Activated CD4-positive, CD25-positive, alpha-beta regulatory T cell treated with anti-CD3 and anti-CD28 coated beads, Interleukin-2, amount 50 U/mL, for 72 hours (primary cell): ENCODE measurements around the gene ZFP90.
"Not testable (repeated sequence)": the region's sequence is repeated elsewhere in the genome, so short reads cannot be mapped to it uniquely, and the experiment has no call there.

Experiments used
- DNase-seq: peaks from one replicate; pipeline ENCODE4 v3.0.0; 2021

Gene ZFP90

DNA sequence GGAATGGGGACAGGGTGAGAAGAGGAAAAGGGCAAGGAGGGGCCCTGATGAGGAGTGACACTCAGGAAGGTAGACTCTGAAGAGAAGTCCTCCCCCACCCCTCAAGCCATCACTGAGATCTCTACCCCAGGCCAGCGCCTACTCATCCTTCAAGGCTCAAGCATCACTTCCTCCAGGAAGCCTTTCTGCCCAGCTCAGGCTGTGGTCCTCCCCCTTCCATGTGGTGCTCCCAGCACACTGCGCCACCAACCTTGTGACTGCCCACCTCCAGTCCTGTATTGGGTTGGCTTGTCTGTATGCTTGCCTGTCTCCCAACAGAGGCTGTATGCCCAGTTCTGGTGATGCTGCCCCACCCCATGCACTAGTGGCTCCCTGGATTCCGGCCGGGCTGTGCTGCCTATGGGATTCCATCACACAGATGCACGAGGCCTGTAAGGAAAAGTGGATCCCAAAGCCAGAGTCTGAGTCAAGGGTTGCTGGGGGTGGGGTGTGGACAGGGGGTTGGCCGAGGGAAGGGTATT is 19.8 kb upstream of the ZFP90 start:
- DNase-seq: no peak

- DNase-seq: peak; percentile 82
Observed at GRCh38 chr16:68520649-68521086, 18.4 kb upstream of the ZFP90 start.

DNA sequence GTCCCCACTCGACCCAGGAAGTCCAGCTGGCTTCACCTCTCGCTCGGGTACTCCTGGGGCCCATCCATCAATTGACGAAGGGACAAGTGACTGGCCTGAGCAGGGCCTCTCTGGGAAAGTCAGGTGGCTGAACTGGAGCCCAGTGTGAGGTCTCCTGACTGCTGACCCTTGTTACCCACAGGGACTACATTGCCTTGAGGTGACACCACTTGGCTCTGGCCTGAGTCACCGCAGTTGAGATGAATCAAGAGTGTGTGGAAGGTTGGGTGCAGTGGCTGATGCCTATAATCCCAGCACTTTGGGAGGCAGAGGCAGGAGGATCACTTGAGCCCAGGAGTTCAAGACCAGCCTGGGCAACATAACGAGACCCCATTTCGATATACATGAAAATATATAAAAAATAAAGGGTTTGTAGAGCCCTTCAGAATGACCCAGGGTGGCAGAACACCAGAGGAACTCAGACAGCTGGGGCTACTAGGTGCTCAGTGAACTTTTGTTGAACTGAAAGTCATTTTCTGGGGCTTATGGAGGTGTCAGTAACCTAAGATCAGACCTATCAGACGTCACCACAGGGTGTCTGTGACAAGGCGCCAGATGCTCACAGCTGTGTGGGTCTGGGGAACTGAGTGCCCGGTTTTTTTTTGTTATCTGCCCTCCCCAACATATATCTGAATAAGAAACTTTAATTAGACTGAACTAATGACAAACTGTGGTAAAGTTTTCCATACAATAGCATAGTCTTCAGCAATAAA is 14.8 kb upstream of the ZFP90 start:
- DNase-seq: no peak

DNA sequence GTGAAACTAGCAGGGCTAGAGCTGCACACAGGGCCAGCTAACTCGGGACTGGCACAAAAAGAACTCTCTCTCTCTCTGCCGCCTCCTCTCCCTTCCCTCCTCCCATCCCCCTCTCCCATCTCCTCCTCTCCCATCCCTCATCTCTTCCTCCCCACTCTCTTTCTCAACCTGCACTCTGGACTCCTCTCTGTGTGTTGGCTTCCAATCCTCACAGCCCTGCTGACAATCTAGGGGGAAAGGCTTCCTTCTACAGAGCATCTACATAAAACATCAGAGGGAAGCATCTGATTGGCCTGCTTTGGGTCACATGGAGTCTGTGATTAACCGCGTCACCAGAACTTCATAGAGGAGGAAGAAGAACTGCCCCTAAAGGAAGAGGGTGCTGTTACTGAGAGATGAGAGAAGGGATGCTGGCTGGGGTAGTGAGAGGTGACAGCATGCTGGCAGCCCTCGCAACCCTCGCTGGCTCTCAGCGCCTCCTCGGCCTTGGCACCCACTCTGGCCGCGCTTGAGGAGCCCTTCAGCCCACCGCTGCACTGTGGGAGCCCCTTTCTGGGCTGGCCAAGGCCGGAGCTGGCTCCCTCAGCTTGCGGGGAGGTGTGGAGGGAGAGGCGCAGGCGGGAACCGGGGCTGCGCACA is 12.8 kb upstream of the ZFP90 start:
- no peak for DNase-seq

DNA sequence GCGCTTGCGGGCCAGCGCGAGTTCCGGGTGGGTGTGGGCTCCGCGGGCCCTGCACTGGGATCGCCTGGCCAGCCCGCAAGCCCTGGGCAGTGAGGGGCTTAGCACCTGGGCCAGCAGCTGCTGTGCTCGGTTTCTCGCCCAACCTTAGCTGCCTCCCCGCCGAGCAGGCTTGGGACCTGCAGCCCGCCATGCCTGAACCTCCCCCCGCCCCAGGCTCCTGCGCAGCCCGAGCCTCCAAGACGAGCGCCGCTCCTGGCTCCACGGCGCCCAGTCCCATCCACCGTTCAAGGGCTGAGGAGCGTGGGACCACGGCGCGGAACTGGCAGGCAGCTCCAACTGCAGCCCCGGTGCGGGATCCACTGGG is 12.3 kb upstream of the ZFP90 start:
- no peak for DNase-seq

DNA sequence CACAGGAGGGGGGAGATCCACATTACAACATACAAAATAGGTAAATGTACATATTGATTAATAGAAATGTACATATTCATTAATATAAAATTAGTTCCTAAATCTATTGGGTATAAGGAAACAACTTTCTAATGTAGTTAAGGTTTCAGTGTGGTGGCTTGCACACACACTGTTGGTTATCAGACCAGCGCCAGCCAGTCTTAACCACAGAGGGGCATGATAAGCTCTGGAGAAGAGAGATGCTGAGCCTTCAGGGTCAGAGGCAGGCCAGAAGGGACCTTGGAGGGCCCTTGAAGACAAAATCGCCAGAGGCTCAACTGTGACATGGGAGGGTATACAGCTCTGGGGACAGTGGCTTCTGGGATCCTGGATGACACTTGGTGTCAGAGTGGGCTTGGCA is 10.9 kb upstream of the ZFP90 start:
- DNase-seq: peak; percentile 34

GRCh38 chr16:68528686-68529379 is 10.3 kb upstream of the ZFP90 start:
- DNase-seq: peak; percentile 87

- no peak for DNase-seq
Observed at GRCh38 chr16:68529608-68529930, 9.5 kb upstream of the ZFP90 start.

DNA sequence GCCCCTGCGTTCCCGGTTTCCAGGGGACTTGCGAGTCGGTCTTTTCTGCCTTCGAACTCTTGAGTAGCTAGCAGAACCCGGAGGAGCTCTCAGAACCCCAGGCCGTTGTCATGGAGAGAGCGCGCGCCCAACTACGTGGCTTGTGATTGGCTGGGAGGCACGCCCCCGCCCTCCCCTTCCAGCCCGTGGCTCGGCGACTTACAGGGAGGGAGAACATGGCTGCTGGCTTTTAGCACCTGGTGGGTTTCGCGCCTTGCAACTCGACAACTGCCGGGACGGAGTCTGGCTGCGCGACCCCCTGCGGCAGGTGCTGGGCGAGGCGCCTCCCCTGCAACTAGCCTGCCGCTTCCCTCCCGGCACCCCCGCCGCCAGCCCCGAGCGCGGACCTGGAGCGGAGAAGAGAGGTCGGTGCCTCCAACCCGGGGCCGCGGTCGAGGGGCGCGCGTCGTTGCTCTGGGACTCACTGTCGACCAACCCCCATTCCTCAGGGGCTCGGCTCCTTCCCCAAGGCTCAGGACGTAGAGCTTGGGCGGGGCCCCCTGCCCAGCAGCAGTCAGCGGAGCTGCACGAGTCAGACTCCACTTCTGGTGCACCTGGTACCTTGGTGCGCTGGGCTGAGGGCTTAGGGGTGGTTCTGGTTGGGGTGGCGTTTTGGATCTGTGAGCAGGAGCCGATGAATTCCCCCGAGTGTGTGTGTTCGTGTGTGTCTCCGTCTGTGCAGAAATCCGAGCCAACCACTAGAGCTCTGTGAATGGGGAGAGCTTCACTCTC is 9.0 kb upstream of the ZFP90 start:
- DNase-seq: peak; percentile 88

DNA sequence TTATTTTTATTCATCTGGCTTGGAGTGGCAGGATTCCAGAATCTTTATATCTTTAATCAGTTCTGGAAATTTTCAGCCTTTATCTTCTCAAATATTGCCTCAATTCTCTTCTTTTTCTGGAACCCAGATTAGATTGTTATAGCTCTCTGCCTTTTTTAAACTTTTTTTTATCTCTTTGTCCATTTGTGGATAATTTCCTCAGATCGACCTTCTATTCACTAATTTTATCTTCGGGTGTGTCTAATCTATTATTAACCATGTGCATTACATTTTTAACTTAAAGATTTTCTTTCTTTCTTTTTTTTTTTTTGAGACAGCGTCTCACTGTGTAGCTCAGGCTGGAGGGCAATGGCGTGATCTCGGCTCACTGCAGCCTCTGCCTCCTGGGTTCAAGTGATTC is 5.2 kb upstream of the ZFP90 start:
- no peak for DNase-seq

DNA sequence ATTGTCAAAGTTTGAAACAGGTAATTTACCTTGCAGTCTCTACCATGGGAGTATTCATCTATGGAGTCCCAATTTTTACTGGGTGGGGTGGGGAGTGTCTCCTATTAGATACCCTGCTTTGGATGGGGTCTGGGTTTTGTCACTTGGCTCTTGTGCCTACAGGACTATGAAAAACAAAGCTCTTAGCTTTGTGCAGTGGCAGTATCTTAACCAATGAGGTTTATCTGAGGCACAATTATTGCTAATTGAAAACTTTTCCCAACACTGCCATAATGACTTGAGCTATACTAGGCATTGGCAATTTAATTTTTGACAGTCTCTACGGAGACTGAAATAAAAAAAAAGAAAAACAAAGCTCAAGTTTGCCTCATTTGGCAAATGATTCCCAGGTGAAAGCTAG is 3.8 kb upstream of the ZFP90 start:
- no peak for DNase-seq

DNA sequence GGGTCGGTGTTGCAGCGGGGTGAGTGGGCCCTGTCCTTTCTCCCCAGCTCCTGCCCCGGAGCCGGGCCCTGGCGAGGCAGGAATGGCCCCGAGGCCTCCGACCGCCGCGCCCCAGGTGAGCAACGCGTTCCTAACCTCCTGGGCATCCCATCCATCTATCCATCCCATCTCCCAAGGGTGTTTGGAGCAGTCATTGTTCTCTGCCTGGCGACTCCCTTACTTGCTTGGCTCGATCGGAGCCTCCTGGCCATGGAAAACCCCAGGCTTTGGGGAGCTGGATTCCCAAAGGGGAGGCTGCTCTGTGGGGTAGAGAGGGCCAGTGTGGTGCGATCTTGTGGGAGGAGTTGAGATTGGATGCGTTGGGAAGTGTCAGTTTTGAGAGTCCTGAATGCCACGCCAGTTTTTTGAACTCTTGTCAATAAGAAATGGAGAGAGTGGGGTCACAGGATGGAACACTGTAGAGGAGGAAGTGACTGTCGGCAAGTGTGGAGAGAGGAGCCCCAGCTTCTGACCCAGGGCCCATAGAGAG is 684 bp downstream of the ZFP90 start:
- no peak for DNase-seq

GRCh38 chr16:68548947-68549346 is 9.9 kb downstream of the ZFP90 start:
- DNase-seq: no peak

- no peak for DNase-seq
Observed at GRCh38 chr16:68553186-68553585, 14.1 kb downstream of the ZFP90 start.

GRCh38 chr16:68560341-68560740 is 21.2 kb downstream of the ZFP90 start:
- DNase-seq: not testable (repeated sequence)

- DNase-seq: no peak
Observed at GRCh38 chr16:68563631-68564381, 24.7 kb downstream of the ZFP90 start.

DNA sequence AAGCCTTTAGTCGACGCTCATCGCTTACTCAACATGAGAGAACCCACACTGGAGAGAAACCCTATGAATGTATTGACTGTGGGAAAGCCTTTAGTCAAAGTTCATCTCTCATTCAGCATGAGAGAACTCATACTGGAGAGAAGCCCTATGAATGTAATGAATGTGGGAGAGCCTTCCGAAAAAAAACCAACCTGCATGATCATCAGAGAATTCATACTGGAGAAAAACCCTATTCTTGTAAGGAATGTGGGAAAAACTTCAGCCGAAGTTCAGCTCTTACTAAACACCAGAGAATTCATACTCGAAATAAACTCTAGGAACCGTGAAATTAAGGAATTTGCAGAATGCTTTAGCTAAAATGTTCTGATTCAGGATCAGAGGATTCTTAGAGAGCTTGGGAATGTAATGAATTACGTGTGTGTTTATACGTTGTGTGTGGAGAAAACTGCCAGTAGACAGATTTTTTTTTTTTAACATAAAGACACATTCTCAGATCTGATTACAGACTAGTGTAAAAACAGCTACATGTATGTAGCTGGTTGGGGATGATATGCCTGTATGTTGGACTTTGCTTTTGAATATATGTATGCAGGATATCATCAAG is 25.4 kb downstream of the ZFP90 start:
- DNase-seq: no peak

DNA sequence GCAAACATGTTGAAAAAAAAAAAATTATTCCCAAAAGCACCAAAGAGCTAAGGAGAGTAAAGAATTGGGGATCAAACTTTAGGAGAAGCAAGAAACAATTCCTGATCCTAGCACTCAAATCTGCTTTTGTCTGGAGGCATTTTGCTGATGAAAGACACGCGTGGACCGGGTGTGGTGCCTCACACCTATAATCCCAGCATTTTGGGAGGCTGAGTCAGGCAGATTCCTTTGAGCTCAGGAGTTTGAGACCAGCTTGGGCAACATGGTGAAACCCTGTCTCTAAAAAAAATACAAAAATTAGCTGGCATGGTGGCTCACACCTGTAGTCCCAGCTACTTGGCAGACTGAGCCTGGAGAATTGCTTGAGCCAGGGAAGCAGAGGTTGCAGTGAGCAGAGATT is 35.4 kb downstream of the ZFP90 start:
- DNase-seq: no peak

GRCh38 chr16:68575082-68575481 is 36.0 kb downstream of the ZFP90 start:
- DNase-seq: no peak

- DNase-seq: no peak
Observed at GRCh38 chr16:68577352-68577853, 38.3 kb downstream of the ZFP90 start.

DNA sequence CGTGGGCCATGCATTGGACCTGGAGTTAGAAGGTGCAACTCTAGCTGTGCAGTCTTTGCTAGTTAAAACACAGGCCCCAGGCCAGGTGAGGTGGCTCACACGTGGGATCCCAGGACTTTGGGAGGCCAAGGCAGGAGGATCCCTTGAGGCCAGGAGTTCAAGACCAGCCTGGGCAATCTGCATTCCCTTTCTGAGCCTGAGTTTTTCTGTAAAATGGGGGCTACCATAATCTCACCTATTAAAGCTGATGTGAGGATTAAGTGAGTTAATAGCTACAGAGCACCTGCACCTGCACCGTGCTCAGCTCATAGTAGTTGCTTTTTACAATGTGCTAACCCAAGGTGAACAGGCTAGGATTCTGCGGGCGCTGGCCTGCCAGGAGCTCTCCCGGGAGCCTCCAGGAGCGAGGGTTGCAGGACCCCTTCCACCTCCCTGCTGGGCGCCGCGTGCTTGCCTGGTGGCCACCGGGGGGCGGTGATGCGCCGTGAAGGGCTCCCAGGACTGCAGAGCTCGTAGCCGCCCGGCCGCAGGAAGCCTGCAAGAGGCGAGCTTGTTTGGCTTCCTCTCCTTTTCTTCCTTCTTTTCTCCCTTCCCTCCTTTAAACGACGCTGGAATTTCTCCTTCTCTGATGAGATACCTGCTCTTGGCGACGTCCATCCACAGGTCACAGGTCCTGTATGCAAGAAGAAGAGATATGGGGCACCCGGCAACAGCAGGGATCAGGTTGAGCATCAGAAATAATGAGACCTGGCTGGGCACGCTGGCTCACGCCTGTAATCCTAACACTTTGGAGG is 51.3 kb downstream of the ZFP90 start:
- peak; percentile 59 for DNase-seq
